Measurements from ENCODE around the gene NLGN3.

NLGN3 gene

DNA sequence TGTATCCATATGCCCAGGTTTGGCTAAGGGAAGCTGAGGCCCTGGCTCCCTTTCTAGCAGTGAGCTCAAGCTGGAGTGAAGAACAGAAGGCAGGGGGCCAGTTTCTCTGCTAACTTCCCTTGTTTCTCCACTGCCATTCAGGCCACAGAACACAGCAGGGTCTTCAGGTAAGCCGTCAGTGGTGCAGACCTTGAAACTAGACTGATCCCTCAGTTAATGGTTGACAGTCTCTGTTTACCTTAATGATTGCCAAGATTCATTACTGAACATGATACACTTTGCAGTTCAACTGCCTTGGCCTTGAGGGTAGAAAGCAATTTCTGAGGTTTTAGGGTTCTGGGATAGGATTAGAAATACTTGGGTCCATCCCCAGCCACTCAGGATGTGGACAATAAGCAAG, 69.5 kb downstream of the NLGN3 start:
- no peak for DNase-seq (ENCODE audit: low read depth in 3 of 3)

DNA sequence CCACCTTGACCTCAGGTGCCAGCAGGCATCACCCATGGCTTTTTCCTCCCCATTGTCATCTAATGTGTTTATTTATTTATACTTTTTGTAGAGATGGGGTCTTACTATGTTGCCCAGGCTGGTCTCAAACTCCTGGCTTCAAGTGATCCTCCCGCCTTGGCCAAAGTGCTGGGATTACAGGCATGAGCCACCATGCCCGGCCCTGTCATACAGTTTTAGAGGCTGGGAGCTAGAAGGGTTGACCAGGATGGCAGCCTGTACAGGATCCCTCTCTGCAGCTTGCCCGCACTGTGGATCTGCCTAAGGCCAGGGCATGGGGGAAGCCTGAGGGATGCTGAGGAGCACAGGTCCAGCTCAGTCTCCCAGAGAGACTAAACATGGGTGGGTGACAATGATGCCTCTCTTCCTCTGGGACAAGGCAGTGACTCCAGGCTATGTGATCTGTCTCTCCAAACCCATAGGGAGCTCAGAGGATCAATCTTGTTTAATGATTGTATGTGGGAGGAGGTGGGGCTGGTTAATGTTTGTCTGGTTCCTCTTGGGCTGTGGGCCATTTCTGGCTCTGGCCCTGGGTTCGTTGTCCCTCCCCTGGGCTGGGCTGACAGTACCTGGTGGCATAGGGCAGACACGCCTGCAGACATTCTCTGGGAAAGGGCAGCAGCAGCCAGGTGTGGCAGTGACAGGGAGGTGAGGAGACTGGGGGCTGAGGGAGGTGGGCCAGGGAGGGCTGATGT, 70.1 kb downstream of the NLGN3 start:
- no peak for DNase-seq (ENCODE audit: low read depth in 3 of 3)

DNA sequence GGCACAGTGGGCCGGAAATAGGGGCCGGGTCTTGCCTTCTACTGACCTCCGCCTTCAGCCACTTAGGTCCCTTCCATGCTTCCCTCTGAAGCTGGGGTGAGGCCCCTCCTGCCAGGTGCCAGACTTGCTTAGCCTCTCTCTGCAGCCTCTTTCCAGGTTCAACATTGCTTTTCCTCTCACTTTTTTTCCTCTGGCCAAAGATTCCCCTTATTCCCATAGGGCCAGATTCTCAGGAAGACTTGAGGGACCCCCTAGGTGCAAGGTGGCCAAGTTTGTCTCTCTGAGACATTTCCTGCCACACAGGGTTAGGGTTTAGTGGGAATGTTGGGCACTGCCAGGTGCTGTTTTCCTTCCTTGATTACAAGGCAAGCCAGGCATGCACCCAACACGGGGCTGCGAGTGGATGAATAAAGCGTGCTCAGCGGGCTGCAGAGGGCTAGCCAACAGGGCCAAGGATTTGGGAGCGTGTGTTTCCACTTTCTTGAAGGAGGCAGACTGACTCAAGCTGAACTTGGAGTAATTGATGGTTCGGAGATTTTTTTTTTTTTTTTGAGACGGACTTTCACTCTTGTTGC, 70.8 kb downstream of the NLGN3 start:
- DNase-seq (ENCODE audit: low read depth in 3 of 3) = no peak

DNA sequence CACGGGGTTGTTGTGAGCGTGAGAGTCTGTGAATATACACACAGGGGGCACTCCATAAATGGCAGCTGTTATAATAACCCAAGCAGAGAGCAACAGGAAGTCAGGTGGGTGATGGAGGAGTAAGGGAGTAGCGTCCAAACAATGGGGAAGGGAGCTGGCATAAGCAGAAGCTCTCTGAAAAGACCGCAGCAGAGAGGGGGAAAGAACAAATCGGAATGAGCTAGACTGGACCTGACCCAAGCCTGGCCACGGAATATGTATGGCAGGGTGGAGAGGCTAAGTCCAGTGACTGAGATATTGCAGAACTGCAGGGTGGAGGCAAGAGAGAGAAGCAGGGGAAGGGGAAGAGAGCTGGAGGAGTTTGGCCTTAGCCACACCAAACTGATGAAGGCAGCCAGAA, 71.8 kb downstream of the NLGN3 start:
- no peak for DNase-seq (ENCODE audit: low read depth in 3 of 3)

DNA sequence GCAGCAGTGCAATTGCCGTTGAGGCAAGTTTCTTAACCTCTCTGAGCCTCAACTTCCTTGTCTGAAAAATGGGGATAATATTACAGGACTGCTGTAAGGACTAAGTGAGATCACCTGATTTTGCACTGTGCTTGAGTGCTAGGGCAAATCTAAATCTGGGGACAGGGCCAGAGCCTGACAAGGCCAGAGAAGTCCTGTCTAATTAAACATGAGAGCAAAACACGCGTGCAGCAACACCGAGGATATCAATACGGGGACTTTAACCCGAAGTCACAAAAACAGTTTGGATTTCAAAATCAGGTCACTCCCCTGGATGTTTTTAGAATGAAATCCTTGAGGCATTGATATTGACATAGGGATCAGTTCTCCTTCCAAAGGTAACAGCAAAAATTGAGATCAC, 72.7 kb downstream of the NLGN3 start:
- DNase-seq (ENCODE audit: low read depth in 3 of 3) = no peak

All from stimulated activated CD4-positive, alpha-beta T cell treated with anti-CD3 and anti-CD28 coated beads, TNF-alpha, amount 100 ng/mL, for 48 hours (primary cell).